Measurements from ENCODE around the gene PLCB4.

Gene PLCB4

DNA sequence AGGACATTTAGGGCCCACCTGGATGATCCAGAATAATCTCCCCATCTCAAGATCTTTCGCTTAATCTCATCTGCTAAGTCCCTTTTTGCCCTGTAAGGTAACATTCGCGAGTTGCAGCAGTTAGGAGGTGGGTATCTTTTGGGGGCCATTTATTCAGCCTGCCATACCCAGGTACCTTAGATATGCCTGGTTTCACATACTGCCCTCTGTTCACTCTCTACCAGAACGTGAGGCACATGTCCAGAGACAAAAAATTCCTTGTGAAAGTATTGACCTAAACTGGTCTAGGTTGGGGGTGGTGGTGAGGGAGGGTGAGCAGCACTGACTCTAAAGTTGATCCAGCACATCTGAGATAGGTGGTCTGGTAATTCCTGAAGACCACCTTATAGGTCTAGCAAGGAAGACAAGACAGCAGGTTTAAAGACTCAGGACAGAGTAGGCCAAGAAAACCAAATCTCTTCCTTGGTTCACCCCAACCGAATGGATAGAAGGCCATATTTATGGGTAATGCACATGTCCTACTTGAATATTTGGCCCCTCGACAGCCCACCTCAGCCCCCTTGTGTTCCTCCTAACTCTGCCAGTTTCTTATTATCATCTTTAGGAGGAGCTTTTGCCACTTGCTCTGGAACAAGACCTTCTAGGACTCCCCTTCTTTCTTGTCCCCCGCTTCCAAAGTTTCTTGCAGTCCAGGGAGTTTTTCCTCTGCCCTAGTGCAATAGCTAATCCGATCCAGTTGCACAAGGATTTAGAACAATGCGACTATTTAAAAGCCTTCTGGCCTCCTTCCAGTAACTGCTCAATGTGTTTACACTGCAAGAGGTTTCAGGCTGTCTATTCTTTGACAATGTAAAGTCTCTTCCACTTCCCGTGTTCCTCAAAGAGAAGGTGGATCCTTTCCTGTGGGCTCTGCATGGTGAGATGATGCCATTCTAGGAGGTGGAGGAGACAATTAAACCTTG, 232.5 kb downstream of the PLCB4 start:
- TF ChIP-seq, protein P1, sequence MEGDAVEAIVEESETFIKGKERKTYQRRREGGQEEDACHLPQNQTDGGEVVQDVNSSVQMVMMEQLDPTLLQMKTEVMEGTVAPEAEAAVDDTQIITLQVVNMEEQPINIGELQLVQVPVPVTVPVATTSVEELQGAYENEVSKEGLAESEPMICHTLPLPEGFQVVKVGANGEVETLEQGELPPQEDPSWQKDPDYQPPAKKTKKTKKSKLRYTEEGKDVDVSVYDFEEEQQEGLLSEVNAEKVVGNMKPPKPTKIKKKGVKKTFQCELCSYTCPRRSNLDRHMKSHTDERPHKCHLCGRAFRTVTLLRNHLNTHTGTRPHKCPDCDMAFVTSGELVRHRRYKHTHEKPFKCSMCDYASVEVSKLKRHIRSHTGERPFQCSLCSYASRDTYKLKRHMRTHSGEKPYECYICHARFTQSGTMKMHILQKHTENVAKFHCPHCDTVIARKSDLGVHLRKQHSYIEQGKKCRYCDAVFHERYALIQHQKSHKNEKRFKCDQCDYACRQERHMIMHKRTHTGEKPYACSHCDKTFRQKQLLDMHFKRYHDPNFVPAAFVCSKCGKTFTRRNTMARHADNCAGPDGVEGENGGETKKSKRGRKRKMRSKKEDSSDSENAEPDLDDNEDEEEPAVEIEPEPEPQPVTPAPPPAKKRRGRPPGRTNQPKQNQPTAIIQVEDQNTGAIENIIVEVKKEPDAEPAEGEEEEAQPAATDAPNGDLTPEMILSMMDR (IDR thresholded peaks at IDR 0.05; ENCODE audit: insufficient read depth, low read length, poor library complexity, severe bottlenecking): no peak
- TF ChIP-seq EZH2phosphoT487 (conservative IDR thresholded peaks at IDR 0.05; ENCODE audit: low read length): no peak
- Histone ChIP-seq H3K36me3 (ENCODE audit: low read length) (no peaks in the 10 kb centered on the region), H3K9me2 (replicated peaks; ENCODE audit: insufficient read depth, low read length) (no peaks in the 10 kb centered on the region), H3K9ac (ENCODE audit: low read length) (no peak overlapping the region), H3K27ac (ENCODE audit: low read depth, low read length) (no peak overlapping the region), H2AFZ (ENCODE audit: low read depth, low read length, severe bottlenecking) (no peak overlapping the region), H3K4me3 (ENCODE audit: insufficient read depth, low read length, poor library complexity, severe bottlenecking) (no peak overlapping the region), H3K4me2 (ENCODE audit: low read depth, low read length, poor library complexity, severe bottlenecking) (no peak overlapping the region), H4K20me1 (ENCODE audit: low read depth, low read length) (no peaks in the 10 kb centered on the region), H3F3A (ENCODE audit: insufficient read depth) (no peaks in the 10 kb centered on the region), H3K9me3 (ENCODE audit: insufficient read depth, low read length) (no peaks in the 10 kb centered on the region), H3K27me3 (ENCODE audit: low read length) (no peaks in the 10 kb centered on the region), H3K79me2 (ENCODE audit: insufficient read depth, low read length) (no peaks in the 10 kb centered on the region)

DNA sequence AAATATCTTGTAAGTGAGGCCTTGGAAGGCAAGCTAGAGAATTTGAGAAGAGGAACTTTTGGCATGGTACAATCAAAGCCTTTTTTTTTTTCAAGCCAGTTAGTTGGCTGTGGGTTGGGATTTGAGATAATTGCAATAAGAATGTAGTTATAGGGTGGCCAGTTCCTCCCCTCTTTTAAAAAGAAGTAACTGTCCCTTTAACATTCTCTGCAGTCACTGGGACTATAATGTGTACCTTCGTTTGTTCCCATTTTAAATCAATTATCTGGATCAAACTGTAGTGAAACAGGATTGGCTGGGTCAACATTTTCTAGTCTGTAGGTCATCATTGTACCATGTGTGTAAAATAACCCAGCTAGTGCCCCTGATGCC, 233.2 kb downstream of the PLCB4 start:
- H3K9ac ChIP-seq (ENCODE audit: low read length): no peak overlapping the region
- TF ChIP-seq EZH2phosphoT487 (conservative IDR thresholded peaks at IDR 0.05; ENCODE audit: low read length): no peak
- TF ChIP-seq, protein P1 (IDR thresholded peaks at IDR 0.05; ENCODE audit: insufficient read depth, low read length, poor library complexity, severe bottlenecking): no peak
- no peaks in the 10 kb centered on the region for H3K27me3 ChIP-seq (ENCODE audit: low read length)
- no peak overlapping the region for H3K4me3 ChIP-seq (ENCODE audit: insufficient read depth, low read length, poor library complexity, severe bottlenecking)
- no peaks in the 10 kb centered on the region for H3F3A ChIP-seq (ENCODE audit: insufficient read depth)
- no peaks in the 10 kb centered on the region for H3K36me3 ChIP-seq (ENCODE audit: low read length)
- H3K9me3 ChIP-seq (ENCODE audit: insufficient read depth, low read length): no peaks in the 10 kb centered on the region
- no peak overlapping the region for H2AFZ ChIP-seq (ENCODE audit: low read depth, low read length, severe bottlenecking)
- no peak overlapping the region for H3K27ac ChIP-seq (ENCODE audit: low read depth, low read length)
- H4K20me1 ChIP-seq (ENCODE audit: low read depth, low read length): no peaks in the 10 kb centered on the region
- no peaks in the 10 kb centered on the region for H3K79me2 ChIP-seq (ENCODE audit: insufficient read depth, low read length)
- no peaks in the 10 kb centered on the region for H3K9me2 ChIP-seq (replicated peaks; ENCODE audit: insufficient read depth, low read length)
- no peak overlapping the region for H3K4me2 ChIP-seq (ENCODE audit: low read depth, low read length, poor library complexity, severe bottlenecking)

DNA sequence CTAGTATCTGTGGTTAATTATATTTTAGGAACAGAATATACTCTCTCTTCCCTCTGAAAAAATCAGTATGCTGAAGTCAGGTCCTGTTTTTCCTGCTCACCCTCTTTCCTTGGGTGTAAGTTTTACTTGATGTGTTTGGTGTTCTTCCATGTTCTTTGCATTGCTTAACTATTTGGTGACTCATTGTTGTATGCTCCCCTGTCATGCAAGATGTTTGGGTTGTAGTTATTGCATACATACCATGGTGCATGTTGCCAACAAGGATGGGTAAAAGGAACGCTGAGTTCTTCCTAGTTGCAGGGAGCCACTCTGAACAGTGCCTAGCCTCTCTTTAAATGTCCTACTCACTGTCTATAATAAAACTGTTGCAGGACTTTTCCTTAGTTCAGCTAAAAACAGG, 237.6 kb downstream of the PLCB4 start:
- H2AFZ ChIP-seq (ENCODE audit: low read depth, low read length, severe bottlenecking): no peak overlapping the region
- H3K27me3 ChIP-seq (ENCODE audit: low read length): no peaks in the 10 kb centered on the region
- no peaks in the 10 kb centered on the region for H3K79me2 ChIP-seq (ENCODE audit: insufficient read depth, low read length)
- H3K9me2 ChIP-seq (replicated peaks; ENCODE audit: insufficient read depth, low read length): no peaks in the 10 kb centered on the region
- H3K36me3 ChIP-seq (ENCODE audit: low read length): no peaks in the 10 kb centered on the region
- H3K27ac ChIP-seq (ENCODE audit: low read depth, low read length): no peak overlapping the region
- no peaks in the 10 kb centered on the region for H3K9me3 ChIP-seq (ENCODE audit: insufficient read depth, low read length)
- no peaks in the 10 kb centered on the region for H3F3A ChIP-seq (ENCODE audit: insufficient read depth)
- H3K4me3 ChIP-seq (ENCODE audit: insufficient read depth, low read length, poor library complexity, severe bottlenecking): no peak overlapping the region
- H4K20me1 ChIP-seq (ENCODE audit: low read depth, low read length): no peaks in the 10 kb centered on the region
- H3K4me2 ChIP-seq (ENCODE audit: low read depth, low read length, poor library complexity, severe bottlenecking): no peak overlapping the region
- H3K9ac ChIP-seq (ENCODE audit: low read length): no peak overlapping the region
- no peak for TF ChIP-seq EZH2phosphoT487 (conservative IDR thresholded peaks at IDR 0.05; ENCODE audit: low read length)
- TF ChIP-seq, protein P1 (IDR thresholded peaks at IDR 0.05; ENCODE audit: insufficient read depth, low read length, poor library complexity, severe bottlenecking): no peak

Data from SU-DHL-6 (cell line).